Measurements from ENCODE around the gene HSPD1.

GRCh38 chr2:197547163-197547900, 47.7 kb upstream of the HSPD1 start:
- TF ChIP-seq CTCF (IDR thresholded peaks at IDR 0.05) (no peak), POLR2AphosphoS5 (IDR thresholded peaks at IDR 0.05) (no peak), EP300 (IDR thresholded peaks at IDR 0.05) (no peak), POLR2A (IDR thresholded peaks at IDR 0.05) (no peak)
